ENCODE data around the gene APOA1.

Gene APOA1

DNA sequence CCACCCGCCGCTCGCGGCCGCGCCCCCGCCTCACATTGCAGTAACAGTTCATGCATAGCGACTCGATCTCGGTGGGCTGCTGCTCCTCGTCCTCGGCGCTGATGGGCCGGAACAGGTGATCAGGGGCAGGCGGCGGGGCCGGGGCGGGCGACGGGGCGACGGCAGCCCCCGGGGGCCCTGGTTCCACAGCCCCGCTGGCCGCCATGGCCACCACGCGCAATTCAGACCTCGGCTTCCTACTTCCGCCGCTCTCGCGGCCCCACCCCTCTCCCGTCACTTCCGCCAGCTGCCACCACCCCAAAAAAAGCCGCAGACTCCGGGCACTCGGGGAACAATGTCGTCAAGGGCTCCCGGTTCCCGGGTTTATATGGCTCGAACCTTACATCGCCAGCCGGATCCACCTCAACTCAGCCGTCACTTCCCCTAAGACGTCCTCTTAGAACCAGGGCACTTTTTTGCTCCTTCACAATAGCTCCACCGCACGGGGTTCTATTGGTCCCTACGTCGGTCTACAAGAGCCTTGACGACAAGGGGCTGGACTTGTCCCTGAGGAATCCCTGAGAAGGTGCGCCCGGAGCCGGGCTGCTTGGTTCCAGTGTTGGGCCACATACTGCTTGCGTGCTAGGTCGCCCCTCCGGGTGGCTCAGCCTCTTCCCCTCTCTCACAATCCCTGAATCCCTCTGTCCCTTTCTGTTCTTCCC is 49.5 kb downstream of the APOA1 start, which contains the start of gene ZPR1:
Gene ZPR1, minus strand, starts transcription at position 238 of the 701 bp plus-strand sequence. Its CDS starts 33 bp downstream, at position 205.
- TF ChIP-seq, protein P1, sequence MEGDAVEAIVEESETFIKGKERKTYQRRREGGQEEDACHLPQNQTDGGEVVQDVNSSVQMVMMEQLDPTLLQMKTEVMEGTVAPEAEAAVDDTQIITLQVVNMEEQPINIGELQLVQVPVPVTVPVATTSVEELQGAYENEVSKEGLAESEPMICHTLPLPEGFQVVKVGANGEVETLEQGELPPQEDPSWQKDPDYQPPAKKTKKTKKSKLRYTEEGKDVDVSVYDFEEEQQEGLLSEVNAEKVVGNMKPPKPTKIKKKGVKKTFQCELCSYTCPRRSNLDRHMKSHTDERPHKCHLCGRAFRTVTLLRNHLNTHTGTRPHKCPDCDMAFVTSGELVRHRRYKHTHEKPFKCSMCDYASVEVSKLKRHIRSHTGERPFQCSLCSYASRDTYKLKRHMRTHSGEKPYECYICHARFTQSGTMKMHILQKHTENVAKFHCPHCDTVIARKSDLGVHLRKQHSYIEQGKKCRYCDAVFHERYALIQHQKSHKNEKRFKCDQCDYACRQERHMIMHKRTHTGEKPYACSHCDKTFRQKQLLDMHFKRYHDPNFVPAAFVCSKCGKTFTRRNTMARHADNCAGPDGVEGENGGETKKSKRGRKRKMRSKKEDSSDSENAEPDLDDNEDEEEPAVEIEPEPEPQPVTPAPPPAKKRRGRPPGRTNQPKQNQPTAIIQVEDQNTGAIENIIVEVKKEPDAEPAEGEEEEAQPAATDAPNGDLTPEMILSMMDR (IDR thresholded peaks at IDR 0.05; ENCODE audit: extremely low read depth, missing control alignments), result no peak
- peak; percentile 96 for DNase-seq (ENCODE audit: low spot score)

DNA sequence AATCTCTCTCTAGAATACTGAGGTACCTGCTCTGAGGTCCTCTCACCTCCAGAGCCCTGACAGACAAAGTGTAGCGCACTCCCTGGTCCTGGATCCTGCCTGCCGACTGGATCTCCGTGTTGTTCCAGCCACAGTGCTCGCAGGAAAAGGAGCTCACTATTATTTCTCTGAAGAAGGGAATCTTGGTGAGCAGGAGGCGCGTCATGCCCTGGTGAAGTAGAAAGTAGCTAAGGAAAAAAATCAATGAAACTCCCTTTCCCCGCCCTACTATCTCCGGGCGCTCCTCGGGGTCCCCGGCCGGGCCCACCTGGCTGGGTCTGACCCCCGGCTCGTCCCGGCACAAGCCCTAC is 50.0 kb downstream of the APOA1 start:
- DNase-seq (ENCODE audit: low spot score), result no peak
- TF ChIP-seq, protein P1 (IDR thresholded peaks at IDR 0.05; ENCODE audit: extremely low read depth, missing control alignments), result no peak

DNA sequence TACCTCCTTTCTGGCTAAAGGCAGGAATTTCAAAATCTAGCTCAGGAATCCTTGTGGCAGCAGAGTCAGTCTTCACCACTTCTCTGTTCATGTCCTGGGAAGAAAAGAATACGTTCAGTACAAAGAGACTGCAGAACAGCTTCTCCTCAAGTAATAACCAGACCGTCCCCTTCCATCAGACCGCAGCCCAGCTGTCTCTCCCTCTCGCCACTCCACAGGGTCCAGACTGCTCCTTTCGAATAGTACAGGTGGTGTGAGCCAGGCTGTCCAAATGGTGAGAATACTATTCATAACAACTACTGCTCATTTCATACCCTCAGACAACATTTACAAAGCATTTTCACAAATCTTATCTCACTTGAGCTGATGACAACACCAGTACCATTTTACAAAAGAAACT is 50.5 kb downstream of the APOA1 start:
- no peak for DNase-seq (ENCODE audit: low spot score)
- TF ChIP-seq, protein P1 (IDR thresholded peaks at IDR 0.05; ENCODE audit: extremely low read depth, missing control alignments), result no peak

DNA sequence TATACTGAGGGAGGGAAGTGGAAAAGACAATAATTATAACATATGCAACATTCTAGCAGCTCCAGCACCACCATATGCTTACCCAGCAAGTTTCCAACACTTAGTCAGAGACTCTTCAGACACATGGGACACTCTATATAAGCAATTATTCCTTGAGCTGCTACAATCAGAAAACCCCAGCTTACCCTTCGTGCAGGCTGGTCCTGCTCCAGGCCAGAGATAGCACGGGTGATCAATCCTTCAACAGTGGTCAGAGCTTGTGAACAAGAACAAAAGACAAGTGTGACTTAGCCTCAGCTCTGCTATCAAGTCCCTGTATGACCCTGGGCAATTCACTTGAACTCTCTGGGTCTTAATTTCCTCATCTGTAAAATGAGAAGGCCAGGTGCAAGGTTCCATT is 51.1 kb downstream of the APOA1 start:
- TF ChIP-seq, protein P1 (IDR thresholded peaks at IDR 0.05; ENCODE audit: extremely low read depth, missing control alignments), result no peak

More for the DNA sequence above, 51.1 kb downstream of the APOA1 start:
- DNase-seq (ENCODE audit: low spot score), result no peak
